Measurements from ENCODE around the gene WARS2.

The WARS2 gene

DNA sequence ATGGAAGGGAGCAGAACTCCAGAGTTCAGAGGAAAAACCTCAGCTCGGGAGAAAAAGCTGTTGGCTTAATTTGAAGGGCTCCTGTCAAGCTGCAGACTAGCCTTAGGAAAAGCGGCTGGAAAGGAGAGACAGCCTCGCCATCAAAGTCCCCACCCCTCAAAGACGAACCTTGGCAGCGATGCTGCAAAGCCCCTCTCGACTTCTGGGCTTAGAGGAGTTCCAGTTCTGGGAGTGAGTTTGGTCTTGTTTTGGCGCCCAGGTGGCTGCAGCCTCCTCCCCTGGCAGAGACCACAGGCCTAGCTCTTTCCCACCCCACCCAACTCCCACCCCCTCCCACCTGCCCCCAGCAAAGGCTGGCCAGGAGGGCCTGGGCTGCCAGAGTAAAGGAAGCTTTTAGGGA is 143.2 kb downstream of the WARS2 start:
- TF ChIP-seq, protein P1, sequence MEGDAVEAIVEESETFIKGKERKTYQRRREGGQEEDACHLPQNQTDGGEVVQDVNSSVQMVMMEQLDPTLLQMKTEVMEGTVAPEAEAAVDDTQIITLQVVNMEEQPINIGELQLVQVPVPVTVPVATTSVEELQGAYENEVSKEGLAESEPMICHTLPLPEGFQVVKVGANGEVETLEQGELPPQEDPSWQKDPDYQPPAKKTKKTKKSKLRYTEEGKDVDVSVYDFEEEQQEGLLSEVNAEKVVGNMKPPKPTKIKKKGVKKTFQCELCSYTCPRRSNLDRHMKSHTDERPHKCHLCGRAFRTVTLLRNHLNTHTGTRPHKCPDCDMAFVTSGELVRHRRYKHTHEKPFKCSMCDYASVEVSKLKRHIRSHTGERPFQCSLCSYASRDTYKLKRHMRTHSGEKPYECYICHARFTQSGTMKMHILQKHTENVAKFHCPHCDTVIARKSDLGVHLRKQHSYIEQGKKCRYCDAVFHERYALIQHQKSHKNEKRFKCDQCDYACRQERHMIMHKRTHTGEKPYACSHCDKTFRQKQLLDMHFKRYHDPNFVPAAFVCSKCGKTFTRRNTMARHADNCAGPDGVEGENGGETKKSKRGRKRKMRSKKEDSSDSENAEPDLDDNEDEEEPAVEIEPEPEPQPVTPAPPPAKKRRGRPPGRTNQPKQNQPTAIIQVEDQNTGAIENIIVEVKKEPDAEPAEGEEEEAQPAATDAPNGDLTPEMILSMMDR (conservative IDR thresholded peaks at IDR 0.05; ENCODE audit: low read depth, low read length): no peak
- no peak overlapping the region for H3K4me3 ChIP-seq (ENCODE audit: low read length)
- no peak for DNase-seq (ENCODE audit: low read depth)

DNA sequence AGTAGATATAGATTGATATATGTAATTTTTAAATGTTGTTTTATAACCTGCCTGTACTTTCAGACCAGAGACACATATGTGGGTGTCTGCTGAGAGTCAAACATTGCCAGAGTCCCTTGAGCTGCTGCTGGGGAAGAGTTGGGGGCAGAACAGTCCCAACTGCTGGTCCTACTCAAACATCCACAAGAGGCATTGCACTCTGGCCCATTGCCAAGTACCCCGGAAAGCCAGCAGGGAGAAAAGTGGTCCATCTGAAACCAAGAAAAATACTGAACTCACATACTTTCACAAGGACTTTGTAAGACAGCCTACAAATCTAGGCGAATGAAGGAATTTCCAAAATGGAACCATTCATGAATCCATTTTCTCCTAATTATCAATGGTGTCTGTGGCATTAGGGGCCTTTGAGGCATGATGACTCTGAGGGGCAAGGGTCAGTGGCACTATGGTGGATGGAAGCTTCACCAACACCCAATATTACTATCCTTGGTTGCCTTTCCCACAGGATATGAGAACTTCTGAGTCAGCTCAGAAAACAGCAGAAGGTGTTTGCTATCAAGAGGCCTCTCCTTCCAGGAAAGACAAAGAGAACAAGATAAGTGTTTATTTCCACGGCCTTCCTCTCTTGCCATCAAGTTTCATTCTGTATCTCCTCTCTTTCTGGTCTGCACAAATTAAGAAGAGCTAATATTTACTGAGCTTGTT is 145.0 kb downstream of the WARS2 start:
- no peak overlapping the region for H3K4me3 ChIP-seq (ENCODE audit: low read length)
- TF ChIP-seq, protein P1 (conservative IDR thresholded peaks at IDR 0.05; ENCODE audit: low read depth, low read length): no peak
- no peak for DNase-seq (ENCODE audit: low read depth)

DNA sequence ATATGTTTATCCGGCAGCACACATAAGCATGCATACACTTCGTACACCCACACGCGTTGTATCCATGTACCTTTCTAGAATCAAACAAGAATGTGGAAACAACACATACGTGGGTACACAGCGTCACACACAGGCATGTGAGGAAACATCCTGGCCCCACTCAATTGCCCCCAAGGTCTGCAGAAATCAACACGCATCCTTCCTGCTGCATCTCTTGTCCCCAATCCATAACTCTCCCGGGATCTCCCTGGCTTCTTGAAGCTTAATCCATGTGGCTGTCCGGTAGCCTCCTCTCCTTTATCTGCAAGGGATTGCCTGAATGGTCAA is 146.8 kb downstream of the WARS2 start:
- TF ChIP-seq, protein P1 (conservative IDR thresholded peaks at IDR 0.05; ENCODE audit: low read depth, low read length): no peak
- H3K4me3 ChIP-seq (ENCODE audit: low read length): no peak overlapping the region
- DNase-seq (ENCODE audit: low read depth): no peak

DNA sequence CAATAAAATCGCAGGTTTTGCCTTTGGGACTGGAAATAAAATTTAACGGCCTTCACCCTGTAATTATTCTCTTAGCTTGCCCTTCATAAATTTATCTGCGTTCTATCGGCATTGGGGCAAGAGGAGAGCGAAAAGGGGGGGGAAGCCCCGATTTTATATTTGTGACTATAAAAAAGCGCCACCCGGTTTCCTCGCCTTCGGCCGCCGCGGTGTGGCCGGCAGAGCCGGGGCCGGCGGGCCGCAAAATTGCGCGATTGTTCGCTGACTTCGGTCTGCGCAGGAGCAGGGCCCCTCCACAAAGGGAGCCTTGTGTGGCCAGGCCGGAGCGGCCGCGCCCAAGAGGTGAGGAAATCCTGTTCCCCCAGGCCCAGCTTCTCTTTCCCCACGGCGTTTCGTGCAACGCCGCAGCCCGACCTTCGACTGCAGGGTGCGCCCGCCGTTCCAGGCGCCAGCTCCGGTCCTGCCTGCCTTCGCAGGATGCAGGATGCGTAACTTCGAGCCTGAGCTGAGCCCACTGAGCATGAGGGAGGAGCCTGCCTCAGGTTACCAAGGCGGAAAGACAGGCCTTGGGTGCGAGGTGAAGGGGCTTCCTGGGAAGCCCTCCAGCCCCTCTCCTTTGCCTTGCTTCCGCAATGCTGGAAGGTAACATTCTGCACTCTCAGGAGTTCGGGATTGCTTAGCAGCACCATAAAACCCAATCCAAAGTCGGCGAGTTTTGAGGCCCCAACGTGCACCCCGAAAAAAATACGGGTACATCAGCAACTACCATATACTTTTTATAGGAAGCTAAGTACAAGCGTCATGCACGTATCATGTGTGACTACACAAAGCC is 147.4 kb downstream of the WARS2 start:
- no peak for DNase-seq (ENCODE audit: low read depth)
- H3K4me3 ChIP-seq (ENCODE audit: low read length): no peak overlapping the region
- TF ChIP-seq, protein P1 (conservative IDR thresholded peaks at IDR 0.05; ENCODE audit: low read depth, low read length): no peak

DNA sequence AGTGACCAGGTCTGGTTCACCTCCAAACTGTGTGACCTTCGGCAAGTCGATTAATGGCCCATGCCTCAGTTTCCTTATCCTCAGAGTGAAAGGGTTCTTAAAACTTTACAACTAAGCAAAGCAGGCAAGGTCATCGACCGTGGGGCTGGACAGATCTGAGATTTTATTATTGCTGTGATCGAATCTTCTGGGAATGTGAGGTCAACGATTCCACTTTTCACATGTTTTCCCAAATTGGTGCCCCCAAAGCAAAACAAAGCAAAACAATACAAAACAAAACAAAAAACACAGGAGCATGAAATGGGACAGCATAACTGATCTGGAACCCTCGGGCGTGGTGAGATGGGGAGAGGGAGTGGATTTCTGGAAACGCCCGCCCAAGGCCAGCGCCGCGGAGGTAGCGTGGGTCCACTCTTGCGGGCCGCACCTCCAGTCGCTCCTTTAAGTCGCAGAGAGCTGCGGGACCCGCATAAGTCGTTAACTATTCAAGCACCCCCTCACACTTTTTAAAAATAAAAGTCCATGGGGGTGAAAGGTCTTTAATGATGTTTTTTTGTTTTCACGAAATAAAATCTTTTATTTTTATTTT is 148.1 kb downstream of the WARS2 start:
- H3K4me3 ChIP-seq (ENCODE audit: low read length): no peak overlapping the region
- TF ChIP-seq, protein P1 (conservative IDR thresholded peaks at IDR 0.05; ENCODE audit: low read depth, low read length): no peak
- DNase-seq (ENCODE audit: low read depth): no peak

DNA sequence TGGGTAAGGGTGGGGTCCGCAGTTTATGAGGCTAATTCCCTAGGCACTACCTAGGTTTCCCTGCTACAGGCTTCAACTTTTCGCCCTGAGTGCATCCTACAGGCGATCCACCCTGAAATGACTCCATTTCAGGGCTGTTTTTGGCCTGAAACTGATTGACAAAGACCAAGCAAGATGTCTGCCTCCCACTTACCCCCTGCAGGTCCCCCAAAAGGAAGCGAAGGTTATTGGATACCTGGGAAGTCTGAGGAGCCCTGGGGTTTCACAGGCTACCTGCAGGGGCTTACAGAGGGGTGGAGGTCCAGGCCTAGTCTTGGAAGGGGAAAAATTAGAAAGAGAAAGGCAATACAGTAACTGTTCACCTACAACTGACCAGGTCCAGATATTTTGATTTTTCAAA is 149.0 kb downstream of the WARS2 start:
- TF ChIP-seq, protein P1 (conservative IDR thresholded peaks at IDR 0.05; ENCODE audit: low read depth, low read length): no peak
- no peak overlapping the region for H3K4me3 ChIP-seq (ENCODE audit: low read length)
- no peak for DNase-seq (ENCODE audit: low read depth)

All from retinal pigment epithelial cell (primary cell).